ENCODE results near the gene CASP5. TPM values are rescaled to one million over a fixed set of nuclear protein-coding genes. Genes with fewer than 3 reads are reported as not detected.

CASP5 gene
- total and polyA plus RNA-seq, 2 of the 4 experiments (the other 2 are of a cell fraction) = not detected

GRCh38 chr11:104970756-104971155 lies 52.2 kb downstream of the CASP5 start:
- intact Hi-C loops (cut with micrococcal nuclease) = no loop called here
- no peak for TF ChIP-seq MAZ (IDR thresholded peaks at IDR 0.05; ENCODE audit: borderline replicate concordance, low read depth, low read length)
- TF ChIP-seq RAD21 (IDR thresholded peaks at IDR 0.05; ENCODE audit: low read length) = no peak

More at GRCh38 chr11:104970756-104971155, 52.2 kb downstream of the CASP5 start:
- Histone ChIP-seq H3K27me3 (ENCODE audit: control insufficient read depth, insufficient read depth, low read length) (no peaks in the 10 kb centered on the region), H2BK5ac (ENCODE audit: low read depth, low read length, poor library complexity, severe bottlenecking) (no peak overlapping the region), H3K4me2 (ENCODE audit: low read depth, low read length) (no peak overlapping the region), H2AFZ (replicated peaks; ENCODE audit: low read length, poor library complexity) (no peak overlapping the region), H4K8ac (ENCODE audit: low read depth in 2 of 2, low read length in 2 of 2) (no peak overlapping the region), H3K9me1 (ENCODE audit: insufficient read depth, low read length) (no peaks in the 10 kb centered on the region), H3K36me3 (ENCODE audit: control insufficient read depth, insufficient read depth, low read length) (no peaks in the 10 kb centered on the region), H3K4me1 (ENCODE audit: control insufficient read depth, insufficient read depth, low read length) (peaks cover 9% of the 10 kb centered on the region; the same call in 1 of the 2 replicates), H3K18ac (ENCODE audit: low read depth, low read length) (no peak overlapping the region), H2BK15ac (ENCODE audit: low read depth, low read length) (no peak overlapping the region), H3K14ac (replicated peaks; ENCODE audit: low read depth, low read length) (no peak overlapping the region), H2BK120ac (ENCODE audit: low read depth, low read length) (no peak overlapping the region), H3K4ac (ENCODE audit: low read depth, low read length) (no peak overlapping the region), H2AK5ac (ENCODE audit: low read depth, low read length) (no peak overlapping the region), H4K5ac (ENCODE audit: low read depth, low read length) (no peak overlapping the region), H3K9me3 (ENCODE audit: control insufficient read depth, insufficient read depth, low read length) (peaks cover 10% of the 10 kb centered on the region), H3K79me1 (ENCODE audit: low read depth in 1 of 2, low read length in 2 of 2) (peaks cover 8 to 10% of the 10 kb centered on the region in 2 experiments), H4K20me1 (ENCODE audit: insufficient read depth, low read length) (no peaks in the 10 kb centered on the region), H3K23ac (ENCODE audit: low read depth, low read length) (no peak overlapping the region), H3K56ac (ENCODE audit: extremely low read depth, insufficient read depth, low read length) (no peak overlapping the region), H4K91ac (ENCODE audit: insufficient read depth, low read depth, low read length) (no peak overlapping the region), H3K27ac (ENCODE audit: insufficient read depth, low read length) (no peak overlapping the region), H2AK9ac (replicated peaks; ENCODE audit: low read depth, low read length, poor library complexity) (no peak overlapping the region), H2BK20ac (ENCODE audit: low read depth, low read length) (no peak overlapping the region), H3K9ac (ENCODE audit: low read depth, low read length) (no peak overlapping the region), H3K4me3 (ENCODE audit: insufficient read depth, low read depth, low read length) (no peak overlapping the region)
- dilution Hi-C loops (cut with HindIII; ENCODE audit: low sequenced_read_pairs, unreplicated experiment) (no loop called here), in situ Hi-C loops (cut with MboI; ENCODE audit: low sequenced_read_pairs) (no loop called here)
- no TSS peak for BruUV-seq (replicated peaks)
- POLR2A ChIA-PET (ENCODE audit: unreplicated experiment) = no interaction called here
- ATAC-seq (ENCODE audit: low read depth) = no peak
- CTCF ChIA-PET = no interaction called here
- no peak for DNase-seq

Measured in IMR-90 (cell line).